Measurements from ENCODE around the gene CLDN16. TPM values are rescaled to one million over a fixed set of nuclear protein-coding genes. Genes with fewer than 3 reads are reported as not detected.

CLDN16 gene
- total RNA-seq, 1 experiment from 2014 or later = not detected

DNA sequence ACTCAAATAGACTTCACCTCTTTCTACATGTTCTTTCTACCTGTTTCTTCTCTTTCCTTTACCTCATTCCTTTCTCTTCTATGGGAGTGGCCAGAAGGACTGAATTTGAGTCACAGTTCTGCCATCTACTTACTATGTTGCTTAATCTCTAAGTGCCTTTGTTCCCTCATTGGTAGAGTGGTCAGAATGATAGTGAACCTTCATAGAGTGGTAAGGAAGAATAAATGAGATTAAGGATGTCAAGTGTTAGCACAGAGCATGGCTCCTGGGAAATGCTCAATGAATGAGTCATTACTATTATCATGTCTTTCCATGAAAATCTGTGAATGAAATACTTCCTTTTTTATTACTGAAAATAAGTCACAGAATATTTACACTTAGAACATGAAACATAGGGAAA, 44.3 kb downstream of the CLDN16 start:
- Histone ChIP-seq H3K4me2 (ENCODE audit: low read depth, low read length, poor library complexity, severe bottlenecking) (no peak overlapping the region), H3K27me3 (ENCODE audit: low read length) (no peaks in the 10 kb centered on the region), H2AFZ (ENCODE audit: low read length) (no peak overlapping the region), H3K4me3 (ENCODE audit: low read length) (no peak overlapping the region), H3K9me2 (replicated peaks; ENCODE audit: insufficient read depth, low read length) (no peaks in the 10 kb centered on the region), H3K36me3 (ENCODE audit: insufficient read depth, low read length) (no peaks in the 10 kb centered on the region), H3K9ac (ENCODE audit: low read length) (no peak overlapping the region), H3K9me3 (ENCODE audit: low read length) (peaks cover 10% of the 10 kb centered on the region), H3K79me2 (ENCODE audit: low read length) (no peaks in the 10 kb centered on the region), H3K27ac (ENCODE audit: low read length) (no peak overlapping the region), H3K4me1 (ENCODE audit: low read length) (no peaks in the 10 kb centered on the region), H4K20me1 (ENCODE audit: insufficient read depth, low read depth, low read length) (no peaks in the 10 kb centered on the region)
- no peak for DNase-seq

DNA sequence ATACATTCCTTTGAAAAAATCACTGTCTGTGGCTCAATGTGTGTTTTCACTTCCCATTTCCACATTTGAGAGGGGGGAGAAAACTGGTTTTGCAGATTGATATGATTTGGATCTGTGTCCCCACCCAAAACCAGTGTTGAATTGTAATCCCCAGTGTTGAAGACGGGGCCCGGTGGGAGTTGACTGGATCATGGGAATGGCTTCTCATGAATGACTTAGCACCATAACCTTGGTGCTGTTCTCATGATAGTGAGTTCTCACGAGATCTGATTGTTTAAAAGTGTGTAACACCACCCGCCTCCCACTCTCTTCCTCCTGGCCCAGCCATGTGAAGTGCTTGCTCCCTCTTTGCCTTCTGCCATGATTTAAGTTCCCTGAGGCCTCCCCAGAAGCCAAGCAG, 45.7 kb downstream of the CLDN16 start:
- no peaks in the 10 kb centered on the region for H3K4me1 ChIP-seq (ENCODE audit: low read length)
- H3K27me3 ChIP-seq (ENCODE audit: low read length) = no peaks in the 10 kb centered on the region
- no peak for DNase-seq
- H3K4me2 ChIP-seq (ENCODE audit: low read depth, low read length, poor library complexity, severe bottlenecking) = no peak overlapping the region
- no peak overlapping the region for H3K4me3 ChIP-seq (ENCODE audit: low read length)
- H3K9me3 ChIP-seq (ENCODE audit: low read length) = peaks cover 10% of the 10 kb centered on the region
- H2AFZ ChIP-seq (ENCODE audit: low read length) = no peak overlapping the region
- no peak overlapping the region for H3K27ac ChIP-seq (ENCODE audit: low read length)
- H3K79me2 ChIP-seq (ENCODE audit: low read length) = no peaks in the 10 kb centered on the region
- H3K9ac ChIP-seq (ENCODE audit: low read length) = no peak overlapping the region
- H4K20me1 ChIP-seq (ENCODE audit: insufficient read depth, low read depth, low read length) = no peaks in the 10 kb centered on the region
- no peaks in the 10 kb centered on the region for H3K9me2 ChIP-seq (replicated peaks; ENCODE audit: insufficient read depth, low read length)
- H3K36me3 ChIP-seq (ENCODE audit: insufficient read depth, low read length) = no peaks in the 10 kb centered on the region

DNA sequence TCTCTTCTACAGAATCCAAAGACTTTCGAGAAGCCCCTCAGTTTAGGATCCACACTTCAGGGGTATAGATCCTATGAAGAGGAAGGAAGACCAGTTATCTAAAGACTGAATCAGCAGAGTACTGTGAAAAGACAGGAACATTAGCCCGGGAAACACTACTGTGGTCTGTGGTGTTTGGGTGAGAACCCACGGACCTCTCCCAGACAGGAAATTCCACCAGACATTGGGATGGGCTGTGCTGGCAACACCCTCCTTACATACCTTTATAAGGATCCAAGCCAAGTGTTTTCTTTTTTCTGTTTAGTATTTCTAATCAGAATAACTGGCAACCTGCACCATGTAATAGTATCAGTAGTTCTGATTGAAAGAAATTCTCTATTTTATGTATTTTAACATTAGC, 47.7 kb downstream of the CLDN16 start:
- Histone ChIP-seq H3K36me3 (ENCODE audit: insufficient read depth, low read length) (no peaks in the 10 kb centered on the region), H3K79me2 (ENCODE audit: low read length) (no peaks in the 10 kb centered on the region), H3K27me3 (ENCODE audit: low read length) (no peaks in the 10 kb centered on the region), H4K20me1 (ENCODE audit: insufficient read depth, low read depth, low read length) (no peaks in the 10 kb centered on the region), H2AFZ (ENCODE audit: low read length) (no peak overlapping the region), H3K4me3 (ENCODE audit: low read length) (no peak overlapping the region), H3K27ac (ENCODE audit: low read length) (no peak overlapping the region), H3K4me1 (ENCODE audit: low read length) (no peaks in the 10 kb centered on the region), H3K9me3 (ENCODE audit: low read length) (peaks cover 15% of the 10 kb centered on the region), H3K4me2 (ENCODE audit: low read depth, low read length, poor library complexity, severe bottlenecking) (no peak overlapping the region), H3K9me2 (replicated peaks; ENCODE audit: insufficient read depth, low read length) (no peaks in the 10 kb centered on the region), H3K9ac (ENCODE audit: low read length) (no peak overlapping the region)
- no peak for DNase-seq

DNA sequence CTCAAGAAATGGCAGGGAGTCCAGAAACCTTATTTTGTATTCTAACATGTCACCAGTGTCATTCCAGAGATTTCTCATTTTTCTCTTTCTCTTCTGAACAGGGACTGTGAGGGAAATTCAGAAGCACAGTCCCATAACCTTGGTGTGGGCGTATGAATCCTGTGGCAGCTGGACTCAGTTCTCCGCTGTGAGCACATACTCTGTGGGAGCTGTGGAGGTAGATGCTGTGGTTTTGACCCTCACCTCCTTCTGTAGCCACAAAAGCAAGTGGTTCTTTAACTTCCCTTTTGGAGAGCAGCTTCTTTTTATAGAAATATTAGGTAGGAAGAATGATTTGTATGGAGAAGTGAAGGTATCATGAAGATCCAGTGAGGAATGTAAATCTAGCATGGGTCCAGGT, 48.4 kb downstream of the CLDN16 start:
- Histone ChIP-seq H3K4me2 (ENCODE audit: low read depth, low read length, poor library complexity, severe bottlenecking) (no peak overlapping the region), H2AFZ (ENCODE audit: low read length) (no peak overlapping the region), H3K36me3 (ENCODE audit: insufficient read depth, low read length) (no peaks in the 10 kb centered on the region), H3K27me3 (ENCODE audit: low read length) (no peaks in the 10 kb centered on the region), H3K9ac (ENCODE audit: low read length) (no peak overlapping the region), H3K27ac (ENCODE audit: low read length) (no peak overlapping the region), H3K9me3 (ENCODE audit: low read length) (peaks cover 15% of the 10 kb centered on the region), H3K9me2 (replicated peaks; ENCODE audit: insufficient read depth, low read length) (no peaks in the 10 kb centered on the region), H3K4me1 (ENCODE audit: low read length) (no peaks in the 10 kb centered on the region), H3K79me2 (ENCODE audit: low read length) (no peaks in the 10 kb centered on the region), H4K20me1 (ENCODE audit: insufficient read depth, low read depth, low read length) (no peaks in the 10 kb centered on the region), H3K4me3 (ENCODE audit: low read length) (no peak overlapping the region)
- no peak for DNase-seq

DNA sequence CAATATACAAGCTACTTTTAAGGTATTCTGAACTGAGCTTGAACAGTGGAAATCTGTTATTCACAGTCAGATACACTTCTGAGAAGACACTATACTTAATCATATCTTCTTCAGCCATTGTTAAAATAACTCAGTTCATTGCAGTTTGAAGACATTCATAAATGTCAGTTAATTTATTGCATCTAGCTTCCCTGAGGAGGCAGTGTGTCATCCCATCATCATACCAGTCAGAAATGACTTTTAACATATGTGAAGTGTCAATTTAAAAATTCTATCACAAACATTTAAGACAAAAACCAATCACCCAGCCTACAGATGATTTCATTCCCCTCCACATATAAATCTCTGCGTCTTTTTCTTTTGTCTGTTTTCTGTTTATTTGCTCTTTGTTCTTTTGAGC, 54.3 kb downstream of the CLDN16 start:
- Histone ChIP-seq H4K20me1 (ENCODE audit: insufficient read depth, low read depth, low read length) (no peaks in the 10 kb centered on the region), H3K9me2 (replicated peaks; ENCODE audit: insufficient read depth, low read length) (no peaks in the 10 kb centered on the region; the same call in 1 of the 2 replicates), H3K9ac (ENCODE audit: low read length) (no peak overlapping the region), H3K27me3 (ENCODE audit: low read length) (no peaks in the 10 kb centered on the region), H3K27ac (ENCODE audit: low read length) (no peak overlapping the region), H3K36me3 (ENCODE audit: insufficient read depth, low read length) (no peaks in the 10 kb centered on the region), H3K4me1 (ENCODE audit: low read length) (no peaks in the 10 kb centered on the region), H3K4me2 (ENCODE audit: low read depth, low read length, poor library complexity, severe bottlenecking) (no peak overlapping the region), H3K4me3 (ENCODE audit: low read length) (no peak overlapping the region), H2AFZ (ENCODE audit: low read length) (no peak overlapping the region), H3K79me2 (ENCODE audit: low read length) (no peaks in the 10 kb centered on the region), H3K9me3 (ENCODE audit: low read length) (peaks cover 10% of the 10 kb centered on the region)
- no peak for DNase-seq

DNA sequence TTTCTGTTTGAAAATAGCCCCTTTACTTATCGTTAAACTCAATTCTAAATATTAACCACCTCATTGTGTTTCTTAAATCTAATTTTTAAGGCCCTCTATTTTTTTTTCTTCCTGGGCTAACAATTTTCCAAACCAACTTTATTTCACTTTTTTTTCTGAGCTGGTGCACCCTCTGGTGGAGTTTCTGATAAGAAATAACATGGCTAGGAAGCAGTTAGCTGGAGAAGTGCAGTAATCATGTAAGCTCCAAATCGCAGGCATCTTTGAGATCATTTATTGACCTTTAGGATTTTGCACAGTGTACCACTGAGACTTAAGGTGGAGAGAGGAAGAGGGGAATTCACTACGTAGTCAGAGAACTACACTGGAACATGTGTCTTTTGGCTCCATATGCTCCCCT, 55.3 kb downstream of the CLDN16 start:
- H3K9me3 ChIP-seq (ENCODE audit: low read length) = peaks cover 10% of the 10 kb centered on the region
- H2AFZ ChIP-seq (ENCODE audit: low read length) = no peak overlapping the region
- no peaks in the 10 kb centered on the region; the same call in 1 of the 2 replicates for H3K9me2 ChIP-seq (replicated peaks; ENCODE audit: insufficient read depth, low read length)
- H3K79me2 ChIP-seq (ENCODE audit: low read length) = no peaks in the 10 kb centered on the region
- no peaks in the 10 kb centered on the region for H4K20me1 ChIP-seq (ENCODE audit: insufficient read depth, low read depth, low read length)
- H3K27me3 ChIP-seq (ENCODE audit: low read length) = no peaks in the 10 kb centered on the region
- no peaks in the 10 kb centered on the region for H3K4me1 ChIP-seq (ENCODE audit: low read length)
- no peak for DNase-seq
- H3K27ac ChIP-seq (ENCODE audit: low read length) = no peak overlapping the region
- no peaks in the 10 kb centered on the region for H3K36me3 ChIP-seq (ENCODE audit: insufficient read depth, low read length)
- no peak overlapping the region for H3K4me2 ChIP-seq (ENCODE audit: low read depth, low read length, poor library complexity, severe bottlenecking)
- no peak overlapping the region for H3K9ac ChIP-seq (ENCODE audit: low read length)
- H3K4me3 ChIP-seq (ENCODE audit: low read length) = no peak overlapping the region

DNA sequence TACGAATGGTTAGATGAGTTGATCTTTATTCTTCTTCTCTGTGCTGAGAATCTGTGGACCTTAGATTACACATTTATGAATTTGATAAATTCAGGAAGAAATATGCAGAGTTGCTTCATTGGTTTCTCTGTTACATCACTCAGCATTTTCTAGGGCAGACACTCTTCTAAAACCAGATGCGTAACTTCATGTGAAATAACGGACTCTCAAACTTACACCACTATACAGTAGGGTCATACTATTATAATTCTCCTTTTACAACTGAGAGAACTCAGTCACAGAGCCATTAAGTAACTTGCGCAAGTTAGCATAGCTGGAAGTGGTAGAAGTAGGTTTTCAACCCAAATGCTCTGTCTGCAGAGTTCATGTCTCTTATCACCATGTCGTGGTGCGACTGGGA, 56.0 kb downstream of the CLDN16 start:
- H2AFZ ChIP-seq (ENCODE audit: low read length) = no peak overlapping the region
- H3K27ac ChIP-seq (ENCODE audit: low read length) = no peak overlapping the region
- peaks cover 10% of the 10 kb centered on the region for H3K9me3 ChIP-seq (ENCODE audit: low read length)
- H3K4me1 ChIP-seq (ENCODE audit: low read length) = no peaks in the 10 kb centered on the region
- no peak overlapping the region for H3K9ac ChIP-seq (ENCODE audit: low read length)
- H3K36me3 ChIP-seq (ENCODE audit: insufficient read depth, low read length) = no peaks in the 10 kb centered on the region
- no peaks in the 10 kb centered on the region for H4K20me1 ChIP-seq (ENCODE audit: insufficient read depth, low read depth, low read length)
- H3K79me2 ChIP-seq (ENCODE audit: low read length) = no peaks in the 10 kb centered on the region
- no peak overlapping the region for H3K4me2 ChIP-seq (ENCODE audit: low read depth, low read length, poor library complexity, severe bottlenecking)
- H3K9me2 ChIP-seq (replicated peaks; ENCODE audit: insufficient read depth, low read length) = no peaks in the 10 kb centered on the region; the same call in 1 of the 2 replicates
- no peak for DNase-seq
- no peak overlapping the region for H3K4me3 ChIP-seq (ENCODE audit: low read length)
- no peaks in the 10 kb centered on the region for H3K27me3 ChIP-seq (ENCODE audit: low read length)

DNA sequence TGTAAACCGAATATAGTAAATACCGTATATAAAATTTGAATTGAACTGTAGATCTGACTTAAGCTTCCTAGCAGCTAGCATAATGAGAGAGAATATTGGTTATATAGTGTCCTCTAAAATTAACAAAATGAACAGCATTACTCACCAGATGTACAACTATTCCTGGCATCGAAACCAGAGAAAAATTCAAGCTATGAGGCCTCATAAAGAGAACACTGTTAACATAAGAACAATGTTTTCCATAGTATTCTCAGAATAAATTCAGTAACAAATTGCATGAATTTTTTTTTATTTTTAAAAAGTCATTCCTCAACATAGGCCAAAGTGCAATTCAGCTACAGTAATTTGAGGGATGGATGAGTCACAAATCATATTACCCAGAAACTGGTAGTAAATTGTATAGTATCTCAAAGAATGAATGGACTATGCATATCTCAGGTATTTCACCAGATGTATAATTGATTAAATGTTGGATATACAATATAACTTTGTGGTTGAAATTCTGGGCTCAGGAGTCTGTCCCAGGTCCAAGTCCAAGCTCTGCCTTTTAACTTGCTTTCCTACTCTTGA, 56.7 kb downstream of the CLDN16 start:
- no peaks in the 10 kb centered on the region for H4K20me1 ChIP-seq (ENCODE audit: insufficient read depth, low read depth, low read length)
- no peak overlapping the region for H2AFZ ChIP-seq (ENCODE audit: low read length)
- DNase-seq = no peak
- no peak overlapping the region for H3K9ac ChIP-seq (ENCODE audit: low read length)
- no peaks in the 10 kb centered on the region for H3K36me3 ChIP-seq (ENCODE audit: insufficient read depth, low read length)
- no peak overlapping the region for H3K4me2 ChIP-seq (ENCODE audit: low read depth, low read length, poor library complexity, severe bottlenecking)
- H3K9me3 ChIP-seq (ENCODE audit: low read length) = peaks cover 6% of the 10 kb centered on the region
- H3K79me2 ChIP-seq (ENCODE audit: low read length) = no peaks in the 10 kb centered on the region
- H3K27ac ChIP-seq (ENCODE audit: low read length) = no peak overlapping the region
- H3K9me2 ChIP-seq (replicated peaks; ENCODE audit: insufficient read depth, low read length) = no peaks in the 10 kb centered on the region; the same call in 1 of the 2 replicates
- no peaks in the 10 kb centered on the region for H3K27me3 ChIP-seq (ENCODE audit: low read length)
- no peak overlapping the region for H3K4me3 ChIP-seq (ENCODE audit: low read length)
- no peaks in the 10 kb centered on the region for H3K4me1 ChIP-seq (ENCODE audit: low read length)

Data from Karpas-422 (cell line).